Adrenal gland (tissue), 5 donors: ENCODE measurements around the gene WASHC4.

Experiments used
- POLR2A ChIP-seq, 2 donors: fragments of 450-650 bp; IDR thresholded peaks; one replicate each; pipeline ENCODE4 v1.6.1; 2017; ENCODE audit warnings: antibody characterized with exemption in 2 of 2, mild to moderate bottlenecking in 2 of 2, moderate library complexity in 1 of 2
- TF ChIP-seq, protein P1 (sequence below), 6 experiments: fragments of 450-650 bp in 4 of 6; fragments of 200-600 bp in 2 of 6; sonication (generic) in 1 of 6; IDR thresholded peaks; 1 replicate in 5 of 6; 2 replicates in 1 of 6; pipeline versions ENCODE4 v1.5.1 to v1.8.0; 2016 to 2021; ENCODE audit warnings: antibody characterized with exemption in 6 of 6, mild to moderate bottlenecking in 2 of 6, moderate library complexity in 1 of 6
- donor health status: DM: no; HTN: no; CAD: no.

DNA sequence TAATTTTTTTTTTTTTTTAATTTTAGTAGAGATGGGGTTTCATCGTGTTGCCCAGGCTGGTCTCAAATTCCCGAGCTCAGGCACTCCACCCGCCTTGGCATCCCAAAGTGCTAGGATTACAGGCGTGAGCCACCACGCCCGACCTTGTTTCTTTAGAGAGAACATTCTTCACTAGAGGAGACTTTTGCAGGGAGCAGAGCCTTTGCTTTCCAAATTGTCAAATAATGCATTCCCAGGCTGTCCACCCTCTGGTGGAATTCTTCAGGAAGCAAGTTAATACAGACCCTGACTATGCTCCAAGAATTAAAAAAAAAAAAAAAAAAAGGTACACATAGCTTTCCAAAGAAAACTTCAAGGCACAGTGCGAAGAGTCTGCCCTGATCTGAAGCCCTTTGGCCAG is 30.1 kb upstream of the WASHC4 start:
- TF ChIP-seq, protein P1, sequence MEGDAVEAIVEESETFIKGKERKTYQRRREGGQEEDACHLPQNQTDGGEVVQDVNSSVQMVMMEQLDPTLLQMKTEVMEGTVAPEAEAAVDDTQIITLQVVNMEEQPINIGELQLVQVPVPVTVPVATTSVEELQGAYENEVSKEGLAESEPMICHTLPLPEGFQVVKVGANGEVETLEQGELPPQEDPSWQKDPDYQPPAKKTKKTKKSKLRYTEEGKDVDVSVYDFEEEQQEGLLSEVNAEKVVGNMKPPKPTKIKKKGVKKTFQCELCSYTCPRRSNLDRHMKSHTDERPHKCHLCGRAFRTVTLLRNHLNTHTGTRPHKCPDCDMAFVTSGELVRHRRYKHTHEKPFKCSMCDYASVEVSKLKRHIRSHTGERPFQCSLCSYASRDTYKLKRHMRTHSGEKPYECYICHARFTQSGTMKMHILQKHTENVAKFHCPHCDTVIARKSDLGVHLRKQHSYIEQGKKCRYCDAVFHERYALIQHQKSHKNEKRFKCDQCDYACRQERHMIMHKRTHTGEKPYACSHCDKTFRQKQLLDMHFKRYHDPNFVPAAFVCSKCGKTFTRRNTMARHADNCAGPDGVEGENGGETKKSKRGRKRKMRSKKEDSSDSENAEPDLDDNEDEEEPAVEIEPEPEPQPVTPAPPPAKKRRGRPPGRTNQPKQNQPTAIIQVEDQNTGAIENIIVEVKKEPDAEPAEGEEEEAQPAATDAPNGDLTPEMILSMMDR (IDR thresholded peaks at IDR 0.05) = no peak
- TF ChIP-seq POLR2A (IDR thresholded peaks at IDR 0.05) = no peak
